ENCODE results near the gene SH3GLB2.
"Not testable (repeated sequence)": the region's sequence is repeated elsewhere in the genome, so short reads cannot be mapped to it uniquely, and the experiment has no call there.

SH3GLB2 gene

GRCh38 chr9:129014124-129014523 lies 14.0 kb downstream of the SH3GLB2 start:
- no peak for DNase-seq

GRCh38 chr9:129013674-129014073 lies 14.5 kb downstream of the SH3GLB2 start:
- no peak for DNase-seq

GRCh38 chr9:129012893-129013448 lies 15.2 kb downstream of the SH3GLB2 start:
- DNase-seq: no peak

GRCh38 chr9:129012343-129012742 lies 15.8 kb downstream of the SH3GLB2 start:
- DNase-seq: no peak

- no peak for DNase-seq
Measured at GRCh38 chr9:129011761-129012181, 16.4 kb downstream of the SH3GLB2 start.

GRCh38 chr9:129011170-129011569 lies 17.0 kb downstream of the SH3GLB2 start:
- DNase-seq: no peak

- no peak for DNase-seq
Measured at GRCh38 chr9:129010267-129010975, 17.7 kb downstream of the SH3GLB2 start.

- DNase-seq: no peak
Measured at GRCh38 chr9:129009584-129010141, 18.5 kb downstream of the SH3GLB2 start.

GRCh38 chr9:129008986-129009583 lies 19.0 kb downstream of the SH3GLB2 start:
- no peak for DNase-seq

GRCh38 chr9:129008469-129008965 lies 19.6 kb downstream of the SH3GLB2 start:
- no peak for DNase-seq

- no peak for DNase-seq
Measured at GRCh38 chr9:129007766-129008468, 20.2 kb downstream of the SH3GLB2 start.

GRCh38 chr9:129007035-129007765 lies 20.9 kb downstream of the SH3GLB2 start:
- no peak for DNase-seq

- DNase-seq: no peak
Measured at GRCh38 chr9:129006328-129007034, 21.6 kb downstream of the SH3GLB2 start.

GRCh38 chr9:129005336-129005997 lies 22.7 kb downstream of the SH3GLB2 start:
- no peak for DNase-seq

- not testable (repeated sequence) for DNase-seq
Measured at GRCh38 chr9:129004173-129004572, 24.0 kb downstream of the SH3GLB2 start.

GRCh38 chr9:129002992-129003391 lies 25.1 kb downstream of the SH3GLB2 start:
- no peak for DNase-seq

- DNase-seq: no peak
Measured at GRCh38 chr9:129001504-129002325, 26.4 kb downstream of the SH3GLB2 start.

- no peak for DNase-seq
Measured at GRCh38 chr9:128999581-129000206, 28.4 kb downstream of the SH3GLB2 start.

- DNase-seq: no peak
Measured at GRCh38 chr9:128998462-128998861, 29.7 kb downstream of the SH3GLB2 start.

- no peak for DNase-seq
Measured at GRCh38 chr9:128995791-128996190, 32.3 kb downstream of the SH3GLB2 start.

Data from NCI-H2029 treated with DMSO at 0.1 percent for 48 hours (cell line).